Muscle of arm (tissue), 12 donors: ENCODE data around the gene ATP6V1B1. TPM values are rescaled to one million over a fixed set of nuclear protein-coding genes. Genes with fewer than 3 reads are reported as not detected.

Experiments
- DNase-seq: peaks from one replicate; pipeline ENCODE4 v3.0.0-alpha.2; 2013
- polyA plus RNA-seq, 12 donors: library from polyadenylated mRNA; unstranded; fragments of 120-200 nt; gene quantifications; one replicate each; pipeline ENCODE4 v1.2.1, GENCODE V29; 2013; ENCODE audit not compliant: insufficient read length in 12 of 12

Gene ATP6V1B1
- polyA plus RNA-seq, 12 donors = 0.71 to 2.9 (median 1.5) TPM; not detected in 2

GRCh38 chr2:70964596-70965386 is 29.1 kb downstream of the ATP6V1B1 start:
- peak; percentile 67 for DNase-seq

- DNase-seq = no peak
Observed at GRCh38 chr2:70965506-70965905, 29.8 kb downstream of the ATP6V1B1 start.

GRCh38 chr2:70966681-70967080 is 31.0 kb downstream of the ATP6V1B1 start:
- no peak for DNase-seq

- DNase-seq = no peak
Observed at GRCh38 chr2:70967189-70967588, 31.5 kb downstream of the ATP6V1B1 start.

GRCh38 chr2:70974592-70974991 is 38.9 kb downstream of the ATP6V1B1 start:
- DNase-seq = no peak

DNA sequence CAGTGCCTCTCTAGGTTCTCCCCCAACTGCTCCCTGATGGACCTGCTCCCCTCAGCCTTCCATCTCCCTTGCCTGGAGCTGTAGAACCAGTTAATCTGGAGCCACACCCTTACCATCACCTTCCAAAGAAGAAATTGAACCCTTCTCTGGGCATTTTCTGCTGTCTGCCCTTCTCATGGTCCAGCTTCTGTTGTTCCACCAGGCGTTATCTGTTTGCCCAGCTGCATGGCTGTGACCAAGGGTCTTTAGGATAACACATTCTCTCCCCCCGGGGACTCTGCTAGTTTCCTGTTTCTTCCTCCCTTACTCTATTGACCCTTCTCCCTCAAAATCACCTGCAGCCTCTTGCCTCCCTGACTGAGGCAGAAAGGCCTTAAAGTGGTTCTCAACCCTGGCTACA is 39.5 kb downstream of the ATP6V1B1 start:
- DNase-seq = no peak

DNA sequence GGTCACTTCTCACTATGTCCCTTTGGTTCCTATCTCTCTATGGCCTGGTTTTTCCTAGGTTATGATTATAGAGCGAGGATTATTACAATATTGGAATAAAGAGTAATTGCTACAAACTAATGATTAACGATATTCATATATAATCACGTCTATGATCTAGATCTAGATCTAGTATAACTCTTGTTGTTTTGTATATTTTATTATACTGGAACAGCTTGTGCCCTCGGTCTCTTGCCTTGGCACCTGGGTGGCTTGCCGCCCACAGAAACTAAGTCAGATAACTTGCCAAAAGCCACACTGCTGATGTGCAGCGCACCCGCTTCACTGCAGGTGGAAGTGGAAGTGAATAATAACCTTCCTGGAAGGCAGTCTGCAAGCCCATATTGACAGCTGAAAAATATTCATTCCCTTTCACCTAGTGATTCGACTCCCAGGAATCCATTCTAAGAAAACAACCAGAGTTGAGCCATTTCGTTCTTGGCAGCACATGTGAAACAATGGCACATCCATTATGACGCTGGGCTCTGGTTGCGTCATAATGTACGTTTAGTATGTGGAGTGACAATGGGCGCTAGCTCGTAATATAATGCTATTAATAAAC is 42.0 kb downstream of the ATP6V1B1 start:
- DNase-seq = no peak

GRCh38 chr2:70978341-70979179 is 42.9 kb downstream of the ATP6V1B1 start, which contains the start of gene ANKRD53:
TSS of gene ANKRD53 (plus strand) at chr2:70978630. CDS start at chr2:70978646, 16 bp downstream.
- peak; percentile 48 for DNase-seq

GRCh38 chr2:70979180-70979488 is 43.4 kb downstream of the ATP6V1B1 start:
- no peak for DNase-seq

DNA sequence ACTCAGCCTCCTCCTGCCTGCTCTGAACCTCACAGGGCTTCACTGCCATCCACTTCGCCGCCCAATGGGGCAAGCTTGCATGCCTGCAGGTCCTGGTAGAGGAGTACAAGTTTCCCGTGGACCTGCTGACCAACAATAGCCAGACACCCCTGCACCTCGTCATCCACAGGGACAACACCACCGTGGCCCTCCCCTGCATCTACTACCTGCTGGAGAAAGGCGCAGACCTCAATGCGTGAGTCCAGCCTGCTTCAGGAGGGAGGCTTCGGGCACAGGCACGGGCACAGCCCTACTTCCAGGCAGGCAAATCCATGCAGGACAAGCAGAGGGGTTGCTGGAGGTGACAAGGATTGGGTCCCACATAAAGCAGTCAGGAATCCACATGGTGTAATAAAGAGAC is 43.9 kb downstream of the ATP6V1B1 start:
- no peak for DNase-seq

- DNase-seq = no peak
Observed at GRCh38 chr2:70981421-70981820, 45.7 kb downstream of the ATP6V1B1 start.

DNA sequence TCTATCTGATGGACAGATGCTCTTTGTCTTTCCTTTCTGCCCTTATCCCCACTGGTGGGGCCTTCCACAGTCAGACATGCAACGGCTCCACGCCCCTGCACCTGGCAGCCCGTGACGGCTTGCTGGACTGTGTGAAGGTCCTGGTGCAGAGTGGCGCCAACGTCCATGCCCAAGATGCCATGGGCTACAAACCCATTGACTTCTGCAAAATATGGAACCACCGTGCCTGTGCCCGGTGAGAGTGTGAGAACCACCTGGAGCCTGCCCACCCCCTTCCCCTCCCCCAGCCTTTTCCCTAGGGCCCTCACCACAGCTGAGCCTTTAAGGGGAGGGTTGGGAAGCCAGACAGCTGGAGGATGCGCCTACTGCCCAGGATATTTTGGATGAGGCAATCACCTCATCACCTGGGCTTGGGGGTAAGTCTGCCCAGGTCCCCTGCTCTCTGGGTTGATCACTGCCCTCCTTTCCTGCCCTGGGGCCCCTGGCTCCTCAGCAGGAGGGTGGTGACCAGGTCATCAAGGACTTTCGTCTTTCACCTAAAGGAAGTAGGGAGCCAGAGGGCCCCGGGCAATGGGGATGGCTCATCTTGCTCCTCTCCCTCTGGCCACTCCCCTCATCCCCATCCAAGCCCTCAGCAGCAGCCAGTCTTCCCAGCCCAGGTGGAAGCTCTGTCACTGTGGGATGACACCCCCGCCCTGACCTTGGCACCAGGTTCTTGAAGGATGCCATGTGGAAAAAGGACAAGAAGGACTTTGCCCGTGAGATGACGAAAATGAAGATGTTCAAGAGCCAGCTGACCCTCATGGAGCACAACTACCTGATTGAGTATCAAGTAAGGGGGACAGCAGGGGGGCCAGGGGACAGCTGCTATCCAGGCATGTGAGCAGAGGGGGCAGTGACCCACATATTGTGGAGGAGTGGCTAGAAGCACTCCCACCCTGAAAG is 46.4 kb downstream of the ATP6V1B1 start:
- no peak for DNase-seq

GRCh38 chr2:70982971-70983370 is 47.3 kb downstream of the ATP6V1B1 start:
- DNase-seq = no peak

DNA sequence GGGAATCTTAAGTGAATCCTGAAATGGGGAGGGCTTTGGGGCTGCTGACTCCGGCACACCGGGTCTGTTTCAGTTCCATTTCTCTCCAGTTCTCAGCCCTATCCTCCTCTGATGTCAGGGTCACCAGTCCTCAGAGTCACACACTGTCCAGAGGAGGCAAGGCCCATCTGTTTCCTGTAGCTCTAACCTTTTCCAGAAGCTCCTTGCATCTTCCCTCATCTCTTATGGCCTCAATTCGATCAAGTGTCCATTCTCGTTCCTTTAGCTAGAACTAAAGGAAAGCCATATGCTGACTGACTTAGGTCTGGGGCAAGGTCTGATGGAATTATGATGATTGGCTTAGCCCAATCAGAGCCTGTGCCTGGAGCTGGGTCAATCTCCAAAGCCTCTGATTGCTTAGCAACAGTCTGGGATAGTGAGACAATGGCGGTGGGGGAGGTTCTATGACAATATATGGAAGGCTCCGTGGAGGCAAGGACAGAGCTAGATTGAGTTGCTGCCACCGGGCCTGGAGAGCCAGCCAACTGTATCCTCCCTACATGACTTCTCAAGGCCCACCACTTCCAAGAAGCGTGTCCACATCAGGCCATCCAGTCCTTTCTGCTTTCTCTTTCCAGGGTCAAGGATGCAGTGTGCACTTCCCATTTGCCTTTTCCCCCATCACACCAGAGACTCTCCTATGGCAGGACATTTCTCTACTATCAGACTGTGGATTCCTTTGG is 48.0 kb downstream of the ATP6V1B1 start:
- DNase-seq = no peak

- no peak for DNase-seq
Observed at GRCh38 chr2:70984228-70984575, 48.5 kb downstream of the ATP6V1B1 start.

GRCh38 chr2:70984576-70985282 is 49.0 kb downstream of the ATP6V1B1 start:
- no peak for DNase-seq

DNA sequence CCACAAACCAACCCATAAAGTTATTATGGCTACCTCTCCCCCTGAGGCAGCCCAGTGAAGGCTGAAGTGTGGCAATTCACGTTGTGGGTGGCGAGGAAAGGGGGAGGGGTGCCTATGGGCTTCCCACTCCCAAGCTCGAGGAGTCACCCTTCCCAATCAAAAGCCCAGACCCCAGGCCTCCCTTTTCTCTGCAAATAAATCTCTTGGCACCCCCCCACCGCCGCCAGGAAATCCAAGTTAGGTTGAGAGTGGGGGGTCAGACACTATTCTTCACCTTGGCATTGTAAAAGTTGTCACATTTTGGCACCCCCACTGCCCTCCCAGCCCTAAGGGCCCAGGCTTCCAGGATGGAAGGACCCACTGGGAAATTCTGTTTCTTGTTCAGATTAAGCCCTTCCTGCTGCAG is 49.6 kb downstream of the ATP6V1B1 start:
- no peak for DNase-seq

DNA sequence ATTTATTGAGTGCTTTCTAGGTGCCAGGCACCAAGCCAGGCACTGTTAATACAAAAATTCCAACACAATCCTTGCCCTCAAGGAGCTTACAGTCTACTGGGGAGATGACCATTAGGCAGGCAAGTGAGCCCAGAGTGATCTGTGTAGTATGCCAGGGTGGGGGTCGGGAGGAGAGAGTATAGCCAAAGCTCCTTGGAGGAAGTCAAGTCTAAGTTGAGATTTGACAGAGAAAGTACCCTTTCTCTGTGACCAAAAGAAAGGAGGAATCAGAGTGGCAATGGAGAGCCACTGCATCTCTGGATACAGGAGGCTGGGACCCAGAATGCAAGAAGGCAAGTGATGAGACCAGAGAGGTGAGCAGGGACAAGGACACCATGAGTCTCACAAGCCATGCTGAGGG is 50.3 kb downstream of the ATP6V1B1 start:
- DNase-seq = no peak

DNA sequence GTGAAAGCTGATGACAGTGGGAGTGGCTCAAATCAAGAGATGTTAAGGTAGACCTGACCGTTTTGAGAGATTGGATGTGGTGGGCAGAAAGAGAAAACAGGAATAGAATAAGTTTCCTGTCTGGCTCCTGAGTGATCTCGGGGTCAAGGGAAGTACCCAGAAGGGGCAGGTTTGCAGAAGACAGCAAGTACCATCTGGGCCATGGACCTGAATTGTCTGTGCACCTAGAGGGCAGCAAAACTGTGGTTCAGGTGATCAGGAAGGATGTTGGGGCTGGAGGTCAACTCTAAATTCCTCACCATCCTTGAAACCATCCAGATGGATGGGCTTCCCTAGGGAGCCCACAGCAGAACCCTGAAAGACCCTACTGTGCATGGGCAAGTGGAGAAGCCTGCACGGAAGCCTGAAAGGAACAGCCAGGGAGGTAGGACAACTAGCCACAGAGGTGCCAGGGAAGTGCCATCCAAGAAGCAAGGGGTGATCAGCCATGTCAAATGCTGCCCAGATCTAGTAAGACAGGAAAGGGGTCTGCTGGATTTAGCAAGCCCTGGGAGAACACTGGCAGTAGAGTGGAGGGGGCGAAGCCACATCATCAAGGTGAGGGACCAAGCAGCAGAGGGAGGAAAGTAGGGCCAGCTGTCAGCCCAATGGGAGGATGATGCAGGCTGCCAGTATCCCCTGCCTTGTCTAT is 50.9 kb downstream of the ATP6V1B1 start:
- DNase-seq = no peak

GRCh38 chr2:70987386-70987785 is 51.7 kb downstream of the ATP6V1B1 start:
- no peak for DNase-seq
